Embryonic facial prominence (tissue), 1 donor: Measurements from ENCODE around the gene RAB33B.
"Not testable (repeated sequence)": the region's sequence is repeated elsewhere in the genome, so short reads cannot be mapped to it uniquely, and the experiment has no call there.

Experiments used
- DNase-seq: peaks from one replicate; pipeline ENCODE4 v3.0.0-alpha.2; 2016; ENCODE audit errors: extremely low spot score

RAB33B gene

DNA sequence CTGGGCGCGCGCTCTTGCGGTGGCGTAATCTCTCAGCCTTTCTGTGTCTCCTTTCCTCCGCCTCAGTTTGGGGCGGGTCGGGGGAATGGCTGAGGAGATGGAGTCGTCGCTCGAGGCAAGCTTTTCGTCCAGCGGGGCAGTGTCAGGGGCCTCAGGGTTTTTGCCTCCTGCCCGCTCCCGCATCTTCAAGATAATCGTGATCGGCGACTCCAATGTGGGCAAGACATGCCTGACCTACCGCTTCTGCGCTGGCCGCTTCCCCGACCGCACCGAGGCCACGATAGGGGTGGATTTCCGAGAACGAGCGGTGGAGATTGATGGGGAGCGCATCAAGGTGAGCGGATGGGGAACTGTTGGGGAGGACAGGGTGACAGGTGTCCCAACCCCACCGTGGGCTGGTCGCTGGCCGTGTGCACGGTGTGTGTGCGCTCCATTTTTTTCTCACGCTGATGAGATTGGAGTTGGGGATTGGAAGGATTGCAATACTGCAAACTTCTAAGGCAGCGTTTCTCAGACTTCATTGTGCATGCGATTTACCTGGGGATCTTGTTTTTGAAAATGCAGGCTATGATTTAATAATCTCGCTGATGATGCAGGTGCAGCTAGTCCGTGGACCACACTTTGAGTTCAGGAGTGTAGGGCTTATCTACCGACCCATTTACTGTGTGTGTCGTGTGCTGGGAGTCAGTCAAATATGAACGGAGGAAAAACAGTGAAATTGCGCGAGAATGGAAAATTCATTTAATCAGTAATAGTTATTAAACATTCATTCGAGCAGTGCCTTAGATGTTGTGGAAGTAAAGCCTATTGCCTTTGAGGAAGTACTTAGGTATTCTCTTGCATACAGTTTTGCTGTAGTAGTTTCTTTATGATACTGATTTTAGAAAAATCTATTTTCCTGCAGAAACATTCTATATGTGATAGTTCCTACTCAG lies at the start of gene RAB33B:
TSS of gene RAB33B (plus strand) at position 11 of the 935 bp plus-strand sequence. CDS start at position 86, 75 bp downstream.
- peak; percentile 79 for DNase-seq

DNA sequence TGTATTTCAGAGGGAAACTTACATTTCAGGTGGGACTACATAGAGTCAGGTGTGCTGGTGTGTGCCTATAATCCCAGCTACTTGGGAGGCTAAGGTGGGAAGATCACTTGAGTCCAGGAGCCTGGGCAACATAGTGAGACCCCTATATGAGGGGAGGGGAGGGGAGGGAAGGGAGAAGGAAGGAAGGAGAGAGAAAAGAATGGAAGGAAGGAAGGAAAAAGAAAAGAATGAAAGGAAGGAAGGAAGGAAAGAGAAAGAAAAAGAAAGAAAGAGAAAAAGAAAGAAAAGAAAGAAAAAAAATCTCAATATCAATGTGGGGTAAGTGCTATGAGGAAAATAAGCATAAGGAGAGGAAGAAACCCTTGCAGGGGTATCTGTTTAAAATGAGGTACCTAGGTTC lies 43.6 kb upstream of the RAB33B start:
- DNase-seq = no peak

DNA sequence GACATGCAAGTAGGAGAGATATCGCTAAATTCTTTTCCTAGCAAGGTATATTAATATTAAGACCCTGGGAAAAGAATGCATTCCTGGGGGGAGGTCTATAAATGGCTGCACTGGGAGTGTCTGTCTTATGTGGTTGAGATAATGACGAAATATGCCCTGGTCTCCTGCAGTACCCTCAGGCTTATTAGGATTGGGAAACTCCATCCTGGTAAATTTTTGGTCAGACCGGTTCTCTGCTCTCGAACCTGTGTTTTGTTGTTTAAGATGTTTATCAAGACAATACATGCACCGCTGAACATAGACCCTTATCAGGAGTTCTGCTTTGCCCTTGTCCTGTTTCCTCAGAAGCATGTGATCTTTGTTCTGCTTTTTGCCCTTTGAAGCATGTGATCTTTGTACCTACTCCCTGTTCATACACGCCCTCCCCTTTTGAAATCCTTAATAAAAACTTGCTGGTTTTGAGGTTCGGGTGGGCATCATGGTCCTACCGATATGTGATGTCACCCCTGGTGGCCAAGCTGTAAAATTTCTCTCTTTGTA lies 39.2 kb upstream of the RAB33B start:
- not testable (repeated sequence) for DNase-seq

DNA sequence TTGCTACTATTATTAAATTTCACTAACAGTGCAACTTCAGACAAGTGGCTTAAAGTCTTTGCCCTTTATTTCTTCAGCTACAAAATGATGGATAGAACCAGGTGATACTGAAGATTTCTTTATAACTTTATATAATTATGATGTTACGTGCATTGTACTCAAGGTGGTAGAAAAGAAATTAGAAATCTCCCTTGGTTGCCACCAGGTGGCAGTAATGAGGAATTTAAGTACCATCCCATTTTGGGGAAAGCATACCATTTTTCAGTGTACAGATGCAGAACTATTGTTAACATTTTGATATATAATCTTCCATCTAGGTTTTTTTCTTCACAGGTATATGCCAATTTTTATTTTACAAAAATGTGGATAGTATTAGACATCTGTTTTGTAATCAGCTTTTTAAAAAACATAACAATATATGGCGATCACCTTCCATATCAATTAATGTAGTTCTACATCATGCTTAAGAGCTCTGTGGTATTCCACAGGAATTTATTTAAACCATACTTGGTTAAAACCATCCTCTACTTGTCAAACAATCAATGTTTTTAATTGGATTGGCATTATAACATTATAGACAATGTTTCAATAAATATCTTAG lies 37.7 kb upstream of the RAB33B start:
- no peak for DNase-seq

DNA sequence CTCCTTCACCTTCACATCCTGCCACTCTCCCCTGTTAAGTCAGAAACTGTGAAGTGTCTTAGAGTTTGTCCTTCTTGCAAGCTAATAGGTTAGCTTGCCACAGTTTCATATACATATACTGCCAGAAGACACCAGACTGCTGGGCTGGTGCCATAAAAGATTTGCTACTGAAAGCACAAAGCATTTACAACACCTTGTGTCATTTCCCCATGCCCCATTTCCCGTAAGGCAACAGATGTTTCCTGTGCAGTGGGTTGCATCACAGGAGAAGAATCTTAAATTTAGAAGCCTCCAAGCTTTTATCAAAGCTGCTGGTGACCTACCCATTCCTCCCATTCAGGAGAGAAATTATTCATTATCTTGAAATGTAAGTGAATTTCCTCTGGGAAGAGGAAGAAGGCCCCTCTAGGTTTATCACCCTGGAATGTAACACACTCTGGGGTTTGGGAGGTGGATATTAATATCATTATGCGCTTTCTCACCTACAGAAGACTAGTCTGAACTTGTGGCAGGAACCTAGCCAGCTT lies 34.5 kb upstream of the RAB33B start:
- no peak for DNase-seq

DNA sequence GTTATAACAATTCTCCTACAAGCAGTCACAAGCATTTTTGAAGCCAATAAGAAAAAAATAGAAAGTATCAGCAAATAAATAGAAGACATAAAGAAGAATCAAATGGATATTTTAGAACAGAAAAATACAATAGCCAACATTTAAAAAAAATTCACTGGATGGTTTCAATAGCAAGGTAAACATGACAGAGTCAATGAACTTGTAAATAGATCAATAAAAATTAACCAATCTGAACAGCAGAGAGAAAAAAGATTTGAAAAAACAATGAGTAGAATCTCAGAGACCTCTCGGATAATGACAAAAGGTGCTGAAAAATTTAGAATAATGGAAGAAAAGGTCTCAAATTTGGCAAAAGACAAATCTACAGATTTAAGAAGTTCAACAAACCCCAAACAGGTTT lies 33.3 kb upstream of the RAB33B start:
- DNase-seq = no peak

DNA sequence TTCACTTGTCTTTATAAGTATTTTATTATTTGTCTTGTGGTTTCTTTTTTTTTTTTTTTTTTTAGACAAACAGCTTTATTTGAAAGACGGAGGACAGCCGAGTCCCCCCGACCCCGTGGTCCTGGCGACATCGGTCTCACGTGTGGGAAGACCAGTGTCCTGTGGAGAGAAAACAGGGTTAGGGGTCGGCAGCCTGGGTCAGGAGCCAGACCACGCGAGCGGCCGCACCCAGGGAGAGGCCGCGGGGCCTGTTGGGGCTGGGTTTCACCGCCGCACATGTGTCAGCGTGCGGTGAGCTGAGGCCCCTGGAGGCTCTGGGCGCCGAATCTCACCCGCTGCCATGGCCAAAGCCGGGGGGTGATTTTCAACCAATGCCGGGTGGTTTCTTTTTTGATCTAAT lies 17.8 kb upstream of the RAB33B start:
- no peak for DNase-seq

DNA sequence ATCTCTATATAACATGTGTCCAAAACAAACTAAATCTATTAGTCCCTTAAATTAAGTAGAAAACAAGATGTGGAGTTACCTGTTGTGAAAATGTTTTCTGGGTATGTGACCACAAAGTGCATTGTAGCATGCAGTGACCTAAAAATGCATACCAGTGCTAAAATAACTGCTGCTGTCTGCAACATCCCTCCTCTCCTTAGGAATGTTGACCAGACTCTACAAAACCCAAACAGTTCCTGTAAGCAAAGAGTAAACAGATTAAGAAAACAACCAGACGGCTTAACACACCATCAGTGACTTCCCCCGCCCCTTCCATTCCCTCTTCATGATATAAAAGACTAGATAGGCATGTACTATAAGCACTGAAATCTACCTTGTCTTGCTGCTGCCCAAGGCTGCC lies 15.8 kb upstream of the RAB33B start:
- no peak for DNase-seq

DNA sequence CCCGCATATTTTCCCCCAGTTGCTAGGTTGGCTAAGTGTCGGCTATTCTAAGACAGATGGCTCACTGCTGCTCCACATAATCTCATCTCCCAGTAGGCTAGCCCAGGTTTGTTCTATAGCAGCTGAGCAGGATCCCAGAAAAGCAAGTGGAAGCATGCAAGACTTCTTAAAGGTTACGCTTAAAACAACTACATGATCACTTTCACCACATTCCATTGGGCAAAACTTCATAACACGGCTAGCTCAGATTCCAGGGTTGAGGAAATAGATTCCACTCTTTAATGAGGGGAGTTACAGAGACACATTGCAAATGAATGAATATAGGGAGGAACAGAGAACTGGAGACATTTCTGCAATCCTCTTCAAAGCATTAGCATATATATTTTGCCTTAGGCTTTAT lies 12.9 kb upstream of the RAB33B start:
- no peak for DNase-seq

DNA sequence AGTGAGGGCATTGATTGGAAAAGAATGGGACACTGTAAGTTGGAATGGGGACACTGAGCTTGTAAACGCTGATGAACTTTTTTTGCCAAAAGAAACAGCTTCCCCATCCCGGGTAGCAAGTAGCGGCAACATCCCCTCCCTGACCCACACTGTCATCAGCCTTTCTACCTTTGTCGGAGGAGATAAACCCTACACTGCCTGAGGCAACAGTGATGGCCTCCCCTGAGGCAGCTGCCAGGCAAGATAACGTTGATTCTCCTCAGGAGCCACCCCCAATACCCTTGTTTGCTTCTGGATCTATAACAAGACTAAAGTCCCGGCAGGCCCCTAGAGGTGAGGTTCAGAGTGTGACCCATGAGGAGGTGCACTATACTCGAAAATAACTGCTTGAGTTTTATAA lies 10.3 kb upstream of the RAB33B start:
- DNase-seq = no peak

DNA sequence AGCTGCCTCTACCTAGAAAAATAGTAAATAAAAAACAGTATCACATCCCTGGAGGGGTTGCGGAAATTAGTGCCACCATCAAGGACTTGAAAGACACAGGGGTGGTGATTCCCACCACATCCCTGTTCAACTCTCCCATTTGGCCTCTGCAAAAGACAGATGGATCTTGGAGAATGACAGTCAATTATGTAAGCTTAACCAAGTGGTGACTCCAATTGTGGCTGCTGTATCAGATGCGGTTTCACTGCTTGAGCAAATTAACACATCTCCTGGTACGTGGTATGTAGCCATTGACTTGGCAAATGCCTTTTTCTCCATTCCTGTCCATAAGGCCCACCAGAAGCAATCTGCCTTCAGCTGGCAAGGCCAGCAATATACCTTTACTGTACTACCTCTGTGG lies 9.0 kb upstream of the RAB33B start:
- DNase-seq = not testable (repeated sequence)

DNA sequence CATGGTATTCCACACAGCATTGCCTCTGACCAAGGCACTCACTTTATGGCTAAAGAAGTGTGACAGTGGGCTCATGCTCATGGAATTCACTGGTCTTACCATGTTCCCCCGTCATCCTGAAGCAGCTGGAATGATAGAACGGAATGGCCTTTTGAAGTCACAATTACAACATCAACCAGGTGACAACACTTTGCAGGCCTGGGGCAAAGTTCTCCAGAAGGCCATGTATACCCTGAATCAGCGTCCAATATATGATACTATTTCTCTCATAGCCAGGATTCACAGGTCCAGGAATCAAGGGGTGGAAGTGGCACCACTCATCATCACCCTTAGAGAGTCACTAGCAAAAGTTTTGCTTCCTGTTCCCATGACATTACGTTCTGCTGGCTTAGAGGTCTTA lies 6.8 kb upstream of the RAB33B start:
- DNase-seq = not testable (repeated sequence)

DNA sequence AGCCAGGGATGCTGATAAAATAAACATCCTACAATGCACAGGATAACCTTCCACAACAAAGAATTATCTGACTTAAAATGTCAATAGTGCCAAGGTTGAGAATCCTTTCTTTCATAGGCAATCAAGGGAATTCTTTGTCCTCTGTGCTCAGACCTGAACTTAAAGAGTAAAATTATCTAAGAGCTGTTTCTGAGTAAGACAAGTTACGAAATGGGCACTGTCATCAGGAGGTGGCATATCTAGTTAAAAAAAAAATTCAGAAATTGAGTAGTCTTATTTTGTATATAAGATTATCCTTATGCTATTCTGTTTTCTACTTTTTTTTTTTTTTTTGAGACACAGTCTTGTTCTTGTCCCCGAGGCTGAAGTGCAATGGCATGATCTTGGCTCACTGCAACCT lies 3.3 kb upstream of the RAB33B start:
- DNase-seq = no peak

DNA sequence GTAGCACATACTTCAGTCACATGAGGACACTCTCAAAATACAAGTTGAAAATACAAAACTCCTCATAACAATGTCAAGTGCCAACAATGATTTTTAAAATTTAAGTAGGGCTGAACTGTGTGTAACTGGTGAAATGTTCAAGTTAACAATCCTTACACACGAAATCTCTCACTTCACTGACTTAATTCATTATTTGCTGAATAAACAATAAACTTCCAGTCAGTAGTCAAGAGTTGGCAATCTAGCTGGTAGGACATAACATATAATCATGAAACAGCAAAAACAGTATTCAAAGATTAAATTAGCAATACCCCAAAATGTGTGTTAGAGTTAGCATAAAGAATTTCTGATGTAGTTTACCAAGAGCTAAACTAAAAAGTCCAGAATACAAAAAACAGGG lies 1.9 kb upstream of the RAB33B start:
- DNase-seq = no peak

DNA sequence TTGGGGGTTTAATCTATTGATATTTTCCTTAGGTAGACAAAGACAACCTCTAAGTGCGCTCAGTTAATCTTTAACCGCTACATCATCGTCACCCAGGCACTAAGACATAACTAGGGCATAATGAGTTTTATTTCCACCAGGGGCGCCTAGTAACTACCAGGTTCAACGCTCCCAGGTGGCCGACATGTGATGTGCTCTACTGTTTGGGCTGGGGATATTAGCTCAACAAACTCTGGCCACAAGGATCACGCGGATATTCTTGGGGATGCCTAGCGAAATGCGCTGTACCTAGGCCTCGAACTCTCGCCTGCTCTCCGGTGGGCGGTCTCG lies 915 bp upstream of the RAB33B start:
- DNase-seq = peak; percentile 44

DNA sequence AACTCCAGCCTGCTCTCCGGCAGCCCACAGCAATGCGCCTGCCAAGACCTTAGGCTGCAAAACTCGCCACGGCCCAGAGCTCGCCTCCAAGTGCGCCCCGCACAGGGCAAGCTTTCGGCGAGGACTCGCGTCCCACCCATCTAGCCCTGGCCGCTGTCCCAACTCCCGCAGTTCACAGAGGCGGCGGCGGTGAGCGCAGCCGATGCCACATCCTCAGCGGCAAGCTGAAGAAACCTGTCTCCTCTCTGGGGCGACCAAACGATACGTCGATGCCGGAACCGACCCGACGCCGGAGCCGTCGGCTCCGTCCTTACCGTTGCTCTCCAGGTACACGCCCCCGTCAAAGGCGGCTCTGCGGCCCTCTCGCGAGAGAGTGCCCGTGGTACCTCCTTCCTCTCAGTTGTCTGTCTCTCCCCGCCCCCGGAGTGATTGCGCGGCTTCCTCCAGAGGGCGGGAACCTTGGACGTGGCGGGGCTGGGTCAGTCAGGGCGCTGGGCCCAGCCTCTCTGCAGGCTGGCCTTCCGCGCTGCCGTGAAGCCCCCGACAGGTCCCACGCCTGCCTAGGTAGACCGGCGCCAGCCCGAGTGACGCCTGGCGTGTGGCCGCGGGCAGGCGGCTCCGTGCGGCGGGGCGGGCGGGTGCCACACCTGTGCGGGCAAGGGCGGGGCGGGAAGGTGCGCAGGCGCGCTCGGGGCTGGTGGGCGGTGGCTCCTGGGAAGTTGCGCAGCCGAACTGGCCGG lies 380 bp upstream of the RAB33B start:
- peak; percentile 96 for DNase-seq

DNA sequence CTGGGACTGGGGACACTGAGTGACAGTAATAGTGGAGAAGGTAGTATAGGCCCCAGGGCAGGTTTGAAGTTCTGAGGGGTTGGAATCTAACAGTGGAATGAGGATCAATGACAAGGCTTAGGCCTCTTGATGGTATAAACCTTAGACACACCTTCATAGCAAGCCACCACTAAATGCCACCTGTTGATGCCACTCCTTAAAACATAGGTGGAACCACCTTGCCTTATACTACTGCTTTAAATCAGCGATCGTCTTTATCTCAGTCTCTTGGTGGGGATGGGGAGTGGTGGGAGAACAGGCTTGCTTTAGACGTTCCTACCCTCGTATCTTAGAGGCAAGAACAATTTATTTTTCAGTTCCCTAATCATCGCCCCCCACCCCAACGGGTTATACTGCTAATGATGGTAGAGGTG lies 1.2 kb downstream of the RAB33B start:
- no peak for DNase-seq

DNA sequence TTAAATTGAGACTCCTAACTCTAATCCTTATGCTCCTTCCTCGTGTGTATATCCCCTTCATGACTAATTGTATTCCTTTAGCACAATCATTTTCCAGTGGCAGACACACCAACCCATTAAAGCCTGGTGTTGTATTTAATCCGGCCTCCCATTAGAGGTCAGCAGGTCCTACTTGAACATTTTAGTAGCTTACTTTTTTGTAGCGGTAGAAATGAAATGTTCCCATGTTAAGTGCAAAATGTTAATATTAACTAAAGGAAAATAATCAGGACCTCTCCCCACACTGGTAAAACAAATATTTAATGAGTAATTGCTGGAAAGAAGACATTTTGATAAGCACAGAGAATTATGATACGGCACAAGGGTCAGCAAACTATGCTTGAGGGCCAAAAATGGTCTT lies 3.4 kb downstream of the RAB33B start:
- no peak for DNase-seq

DNA sequence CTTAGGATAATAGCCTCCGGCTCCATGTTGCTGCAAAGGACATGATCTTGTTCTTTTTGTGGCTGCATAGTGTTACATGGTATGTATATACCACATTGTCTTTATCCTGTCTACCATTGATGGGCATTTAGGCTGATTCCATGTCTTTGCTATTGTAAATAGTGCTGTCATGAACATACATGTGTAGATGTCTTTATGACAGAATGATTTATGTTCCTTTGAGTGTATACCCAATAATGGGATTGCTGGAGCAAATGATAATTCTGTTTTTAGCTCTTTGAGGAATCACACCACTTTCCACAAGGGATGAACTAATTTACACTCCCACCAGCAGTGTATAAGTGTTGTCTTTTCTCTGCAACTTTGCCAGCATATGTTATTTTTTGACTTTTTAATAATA lies 4.6 kb downstream of the RAB33B start:
- no peak for DNase-seq

DNA sequence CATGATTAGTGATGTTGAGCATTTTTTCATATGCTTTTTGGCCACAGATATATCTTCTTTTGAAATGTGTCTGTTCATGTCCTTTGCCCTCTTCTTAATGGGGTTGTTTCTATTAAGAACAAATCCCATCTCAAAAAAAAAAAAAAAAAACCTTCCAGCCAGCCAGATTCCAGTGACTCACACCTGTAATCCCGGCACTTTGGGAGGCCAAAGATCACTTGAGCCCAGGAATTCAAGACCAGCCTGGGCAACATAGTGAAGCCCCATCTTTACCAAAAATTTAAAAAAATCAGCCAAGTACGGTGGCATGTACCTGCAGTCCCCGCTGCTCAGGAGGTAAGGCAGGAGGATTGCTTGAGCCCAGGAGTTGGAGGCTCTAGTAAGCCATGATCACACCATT lies 5.1 kb downstream of the RAB33B start:
- DNase-seq = no peak

DNA sequence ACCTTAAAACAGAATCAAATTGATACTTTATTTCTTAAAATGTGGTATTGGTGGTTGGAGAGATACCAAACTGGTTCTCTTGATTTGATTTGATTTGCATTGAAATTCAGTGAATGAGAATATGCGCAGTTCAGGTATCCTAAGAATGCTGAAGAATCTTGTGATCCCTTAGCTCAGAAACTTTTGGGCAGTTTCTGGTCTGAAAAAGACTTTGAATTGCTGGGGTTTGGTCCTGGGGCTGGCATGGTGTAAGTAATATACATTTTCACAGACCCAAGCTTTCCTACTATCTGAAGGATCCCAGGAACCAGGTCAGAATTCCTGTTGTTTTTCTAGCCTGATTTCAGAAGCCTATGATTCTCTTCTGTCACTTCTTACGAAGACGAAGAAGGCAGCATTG lies 6.6 kb downstream of the RAB33B start:
- DNase-seq = no peak

DNA sequence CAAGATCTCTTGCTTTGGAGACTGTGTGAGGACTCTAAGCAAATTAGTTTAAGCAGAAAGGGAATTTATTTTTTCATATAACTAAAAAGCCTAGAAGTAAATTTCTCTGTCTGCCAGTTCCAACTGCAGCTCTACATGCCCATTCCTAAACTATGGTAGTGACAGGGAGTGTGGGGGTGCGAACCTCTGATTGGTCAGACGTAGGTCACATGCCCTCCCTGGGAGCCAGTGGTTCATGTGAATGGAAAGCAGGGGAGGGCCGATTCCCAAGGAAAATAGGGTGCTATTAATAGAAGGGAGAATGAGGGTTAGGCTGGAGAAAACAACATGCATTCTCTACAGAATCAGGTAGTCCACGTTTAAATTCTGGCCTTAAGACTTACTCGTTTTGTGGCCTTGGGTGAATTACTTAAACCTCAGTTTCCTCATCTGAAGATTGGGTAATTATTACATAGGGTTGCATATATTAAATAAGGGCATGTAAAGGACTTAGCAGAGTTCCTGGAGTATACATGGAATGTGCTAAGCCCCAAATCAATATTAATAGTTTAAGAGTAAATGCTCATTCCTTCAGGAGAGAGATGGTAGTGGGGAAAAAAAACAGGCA lies 7.2 kb downstream of the RAB33B start:
- no peak for DNase-seq
